Body of pancreas (tissue), 4 donors: ENCODE results near the gene SSNA1.

ENCODE experiments used
- POLR2A ChIP-seq, 3 donors: fragments of 450-650 bp; IDR thresholded peaks; one replicate each; pipeline ENCODE4 v1.6.1; 2016; ENCODE audit warnings: antibody characterized with exemption in 3 of 3, mild to moderate bottlenecking in 2 of 3
- TF ChIP-seq, protein P1 (sequence below), 7 experiments: fragments of 450-650 bp in 4 of 7; fragments of 200-600 bp in 3 of 7; sonication (generic) in 3 of 7; IDR thresholded peaks; one replicate each; pipeline ENCODE4 v1.5.1; 2016 to 2019; ENCODE audit warnings: antibody characterized with exemption in 7 of 7

GRCh38 chr9:137205126-137206069, 16.9 kb downstream of the SSNA1 start, which contains the start of the genes NDOR1 and TMEM203:
- TF ChIP-seq, protein P1, sequence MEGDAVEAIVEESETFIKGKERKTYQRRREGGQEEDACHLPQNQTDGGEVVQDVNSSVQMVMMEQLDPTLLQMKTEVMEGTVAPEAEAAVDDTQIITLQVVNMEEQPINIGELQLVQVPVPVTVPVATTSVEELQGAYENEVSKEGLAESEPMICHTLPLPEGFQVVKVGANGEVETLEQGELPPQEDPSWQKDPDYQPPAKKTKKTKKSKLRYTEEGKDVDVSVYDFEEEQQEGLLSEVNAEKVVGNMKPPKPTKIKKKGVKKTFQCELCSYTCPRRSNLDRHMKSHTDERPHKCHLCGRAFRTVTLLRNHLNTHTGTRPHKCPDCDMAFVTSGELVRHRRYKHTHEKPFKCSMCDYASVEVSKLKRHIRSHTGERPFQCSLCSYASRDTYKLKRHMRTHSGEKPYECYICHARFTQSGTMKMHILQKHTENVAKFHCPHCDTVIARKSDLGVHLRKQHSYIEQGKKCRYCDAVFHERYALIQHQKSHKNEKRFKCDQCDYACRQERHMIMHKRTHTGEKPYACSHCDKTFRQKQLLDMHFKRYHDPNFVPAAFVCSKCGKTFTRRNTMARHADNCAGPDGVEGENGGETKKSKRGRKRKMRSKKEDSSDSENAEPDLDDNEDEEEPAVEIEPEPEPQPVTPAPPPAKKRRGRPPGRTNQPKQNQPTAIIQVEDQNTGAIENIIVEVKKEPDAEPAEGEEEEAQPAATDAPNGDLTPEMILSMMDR (IDR thresholded peaks at IDR 0.05) = no peak
- TF ChIP-seq POLR2A (IDR thresholded peaks at IDR 0.05) = peak; percentile 53 to 77 (median 66)
